ENCODE results near the gene PKHD1.

DNA sequence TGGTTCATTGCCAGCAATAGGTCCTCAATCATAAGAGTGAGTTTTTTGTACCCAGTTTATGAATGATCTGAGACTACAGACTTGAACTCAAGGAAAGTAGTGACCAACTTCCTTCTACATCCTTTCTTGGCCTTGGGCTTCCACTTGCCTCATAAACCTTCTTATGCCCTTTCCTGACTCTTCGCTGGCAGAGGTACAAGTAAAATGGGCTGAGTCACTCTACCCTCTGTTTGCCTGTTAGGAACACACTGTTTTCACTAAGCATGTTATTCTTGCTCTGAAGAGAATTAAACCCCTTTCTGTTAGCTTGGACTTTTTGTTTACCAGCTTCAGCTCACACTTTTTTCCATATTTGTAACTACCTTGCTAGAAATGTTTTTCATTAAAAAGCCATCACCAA is 74.4 kb downstream of the PKHD1 start:
- TF ChIP-seq, protein P1, sequence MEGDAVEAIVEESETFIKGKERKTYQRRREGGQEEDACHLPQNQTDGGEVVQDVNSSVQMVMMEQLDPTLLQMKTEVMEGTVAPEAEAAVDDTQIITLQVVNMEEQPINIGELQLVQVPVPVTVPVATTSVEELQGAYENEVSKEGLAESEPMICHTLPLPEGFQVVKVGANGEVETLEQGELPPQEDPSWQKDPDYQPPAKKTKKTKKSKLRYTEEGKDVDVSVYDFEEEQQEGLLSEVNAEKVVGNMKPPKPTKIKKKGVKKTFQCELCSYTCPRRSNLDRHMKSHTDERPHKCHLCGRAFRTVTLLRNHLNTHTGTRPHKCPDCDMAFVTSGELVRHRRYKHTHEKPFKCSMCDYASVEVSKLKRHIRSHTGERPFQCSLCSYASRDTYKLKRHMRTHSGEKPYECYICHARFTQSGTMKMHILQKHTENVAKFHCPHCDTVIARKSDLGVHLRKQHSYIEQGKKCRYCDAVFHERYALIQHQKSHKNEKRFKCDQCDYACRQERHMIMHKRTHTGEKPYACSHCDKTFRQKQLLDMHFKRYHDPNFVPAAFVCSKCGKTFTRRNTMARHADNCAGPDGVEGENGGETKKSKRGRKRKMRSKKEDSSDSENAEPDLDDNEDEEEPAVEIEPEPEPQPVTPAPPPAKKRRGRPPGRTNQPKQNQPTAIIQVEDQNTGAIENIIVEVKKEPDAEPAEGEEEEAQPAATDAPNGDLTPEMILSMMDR (conservative IDR thresholded peaks at IDR 0.05; ENCODE audit: low read depth, low read length) = no peak
- no peak for TF ChIP-seq EZH2 (IDR thresholded peaks at IDR 0.05; ENCODE audit: borderline replicate concordance, low read depth, low read length, poor library complexity, severe bottlenecking)
